SK-N-SH (cell line): ENCODE data around the gene SH3PXD2A. TPM values are rescaled to one million over a fixed set of nuclear protein-coding genes. Genes with fewer than 3 reads are reported as not detected.

Source experiments
- CTCF ChIA-PET: fragments of 300-600, 350-600 bp; formaldehyde crosslinking; extraction: SDS; loops from one replicate; lab custom pipeline; 2021; lab: Yijun Ruan, JAX
- POLR2A ChIA-PET: fragments of 350-600 bp; sonication (Branson Sonifier 250); formaldehyde crosslinking; extraction: SDS; loops from one replicate; lab custom pipeline; 2020; ENCODE audit warnings: antibody characterized with exemption, inconsistent platforms; lab: Yijun Ruan, JAX
- DNase-seq: peaks from one replicate; pipeline ENCODE4 v3.0.0; 2012
- H2AFZ ChIP-seq: fragments of 200-600 bp; sonication (generic); 2 replicates; pipeline ENCODE4 v1.8.1; 2016; ENCODE audit warnings: antibody characterized with exemption, mild to moderate bottlenecking, low read depth
- H3F3A ChIP-seq: fragments of 200-600 bp; sonication (generic); replicated peaks from 2 replicates; pipeline ENCODE3; 2016; ENCODE audit warnings: antibody characterized with exemption, mild to moderate bottlenecking; ENCODE audit not compliant: insufficient read depth
- H3K27ac ChIP-seq, 2 experiments: fragments of 200-500 bp in 1 of 2; fragments of 200-600 bp in 1 of 2; sonication (Bioruptor generic) in 1 of 2; sonication (generic), shearing (Covaris generic) in 1 of 2; 2 replicates each; pipeline versions ENCODE4 v1.5.1 to v1.6.1; 2014 to 2016; ENCODE audit warnings: low read depth in 2 of 2, inconsistent platforms in 1 of 2, low read length in 1 of 2, mild to moderate bottlenecking in 1 of 2, mixed read lengths in 1 of 2
- H3K27me3 ChIP-seq: fragments of 200-600 bp; sonication (generic), shearing (Covaris generic); 2 replicates; pipeline ENCODE4 v1.6.1; 2016; ENCODE audit warnings: mixed run types; ENCODE audit not compliant: insufficient read depth
- H3K36me3 ChIP-seq, 2 experiments: fragments of 200-500 bp in 1 of 2; fragments of 200-600 bp in 1 of 2; sonication (Bioruptor generic) in 1 of 2; sonication (generic) in 1 of 2; replicated peaks in 1 of 2; 2 replicates each; pipeline versions ENCODE3 to v1.5.1; 2014 to 2016; ENCODE audit warnings: low read length in 1 of 2, mild to moderate bottlenecking in 1 of 2; ENCODE audit not compliant: insufficient read depth in 2 of 2, control insufficient read depth in 1 of 2
- H3K4me1 ChIP-seq, 2 experiments: fragments of 200-500 bp in 1 of 2; fragments of 200-600 bp in 1 of 2; sonication (Bioruptor generic) in 1 of 2; sonication (generic), shearing (Covaris generic) in 1 of 2; 2 replicates each; pipeline versions ENCODE4 v1.5.1 to v1.6.1; 2014 to 2016; ENCODE audit warnings: low read depth in 1 of 2, low read length in 1 of 2, mixed run types in 1 of 2; ENCODE audit not compliant: insufficient read depth in 2 of 2, control insufficient read depth in 1 of 2
- H3K4me2 ChIP-seq: fragments of 200-600 bp; sonication (generic), shearing (Covaris generic); 2 replicates; pipeline ENCODE4 v1.6.1; 2017; ENCODE audit warnings: mixed run types
- H3K4me3 ChIP-seq, 2 experiments: fragments of 200-500 bp in 1 of 2; fragments of 200-600 bp in 1 of 2; sonication (Bioruptor generic) in 1 of 2; sonication (generic), shearing (Covaris generic) in 1 of 2; 2 replicates each; pipeline versions ENCODE4 v1.5.1 to v1.8.1; 2014 to 2016; ENCODE audit warnings: low read depth in 2 of 2, inconsistent platforms in 1 of 2, low read length in 1 of 2, mild to moderate bottlenecking in 1 of 2, mixed read lengths in 1 of 2, moderate library complexity in 1 of 2
- H3K79me2 ChIP-seq: fragments of 200-600 bp; sonication (generic); 2 replicates; pipeline ENCODE4 v1.8.1; 2017; ENCODE audit warnings: mild to moderate bottlenecking; ENCODE audit not compliant: insufficient read depth
- H3K9ac ChIP-seq: fragments of 200-600 bp; sonication (generic); 2 replicates; pipeline ENCODE4 v1.6.1; 2017; ENCODE audit warnings: mixed run types
- H3K9me2 ChIP-seq: fragments of 200-600 bp; sonication (generic); 2 replicates; pipeline ENCODE4 v1.6.1; 2017; ENCODE audit warnings: mixed run types
- H3K9me3 ChIP-seq: fragments of 200-600 bp; sonication (generic); 2 replicates; pipeline ENCODE4 v1.6.1; 2017; ENCODE audit warnings: mixed run types, mild to moderate bottlenecking, moderate library complexity
- H4K20me1 ChIP-seq: fragments of 200-600 bp; sonication (generic); 2 replicates; pipeline ENCODE4 v1.6.1; 2017; ENCODE audit warnings: mild to moderate bottlenecking, mixed run types; ENCODE audit not compliant: insufficient read depth
- CTCF ChIP-seq: fragments of 200-600 bp; sonication (generic); IDR thresholded peaks from 2 replicates; pipeline ENCODE4 v1.6.1; 2017; ENCODE audit warnings: antibody characterized with exemption, mild to moderate bottlenecking, moderate library complexity
- EZH2phosphoT487 ChIP-seq: fragments of 200-600 bp; sonication (generic); IDR thresholded peaks from 2 replicates; pipeline ENCODE4 v1.6.1; 2017; ENCODE audit warnings: low read depth, mixed run types, mild to moderate bottlenecking, antibody characterized with exemption, moderate library complexity, borderline replicate concordance
- FOSL2 ChIP-seq: IDR thresholded peaks from 2 replicates; pipeline ENCODE4 v1.4.0; 2012; ENCODE audit warnings: low read depth, mild to moderate bottlenecking, moderate library complexity, borderline replicate concordance
- JUND ChIP-seq: IDR thresholded peaks from 2 replicates; pipeline ENCODE4 v1.4.0; 2012
- MEF2A ChIP-seq: IDR thresholded peaks from 2 replicates; pipeline ENCODE4 v1.4.0; 2012; ENCODE audit warnings: low read depth, borderline replicate concordance
- NRF1 ChIP-seq: IDR thresholded peaks from 2 replicates; pipeline ENCODE4 v1.6.1; 2012; ENCODE audit warnings: low read depth, mild to moderate bottlenecking, low read length
- POLR2AphosphoS5 ChIP-seq: IDR thresholded peaks from 2 replicates; pipeline ENCODE4 v1.6.1; 2012; ENCODE audit warnings: low read depth, low read length
- RAD21 ChIP-seq: IDR thresholded peaks from 2 replicates; pipeline ENCODE4 v1.6.1; 2012; ENCODE audit warnings: mild to moderate bottlenecking, low read length
- REST ChIP-seq: IDR thresholded peaks from 2 replicates; pipeline ENCODE4 v1.6.1; 2012; ENCODE audit warnings: mild to moderate bottlenecking, low read depth, low read length, moderate library complexity
- RXRA ChIP-seq: IDR thresholded peaks from 2 replicates; pipeline ENCODE4 v1.4.0; 2012; ENCODE audit warnings: low read depth, mild to moderate bottlenecking, borderline replicate concordance
- SMC3 ChIP-seq: IDR thresholded peaks from 2 replicates; pipeline ENCODE4 v1.6.1; 2012; ENCODE audit warnings: low read depth, low read length, improper control_type of control experiment
- TAF1 ChIP-seq: IDR thresholded peaks from 2 replicates; pipeline ENCODE4 v1.6.1; 2012; ENCODE audit warnings: low read depth, mild to moderate bottlenecking, low read length, moderate library complexity, borderline replicate concordance
- TEAD4 ChIP-seq: IDR thresholded peaks from 2 replicates; pipeline ENCODE4 v1.4.0; 2012; ENCODE audit warnings: mild to moderate bottlenecking, borderline replicate concordance; ENCODE audit not compliant: insufficient read depth
- USF1 ChIP-seq: IDR thresholded peaks from 2 replicates; pipeline ENCODE4 v1.4.0; 2012; ENCODE audit warnings: low read depth, borderline replicate concordance
- WGBS: methylation state at CpG from one replicate; pipeline ENCODE4 v1.1.6; 2017; ENCODE audit warnings: low lambda C conversion rate; 5-methylcytosine and 5-hydroxymethylcytosine counted together
- polyA plus RNA-seq, 3 experiments: library from polyadenylated mRNA; depleted of rRNA; stranded (reverse); fragments of >200 nt; gene quantifications; 2 replicates each; pipeline ENCODE4 v1.2.3, GENCODE V29; 2012
- TF ChIP-seq, protein P1 (sequence below): fragments of 150-350 bp; IDR thresholded peaks from 2 replicates; pipeline ENCODE4 v1.6.1; 2017; ENCODE audit warnings: antibody characterized with exemption, low read length, low read depth, borderline replicate concordance
- TF ChIP-seq, protein P2 (sequence below): IDR thresholded peaks from 2 replicates; pipeline ENCODE4 v1.4.0; 2012; ENCODE audit warnings: low read depth, borderline replicate concordance

The SH3PXD2A gene
- polyA plus RNA-seq, 1 of the 3 experiments (the other 2 are of a cell fraction), result 2.5 TPM

- Histone ChIP-seq H3K4me3 (no peak overlapping the region), H3K4me1 (peaks cover 8 to 43% of the 10 kb centered on the region in 2 experiments; a peak in 3 of 4 replicates), H3K9me3 (no peaks in the 10 kb centered on the region), H3K79me2 (no peaks in the 10 kb centered on the region), H3K9ac (no peak overlapping the region), H3K36me3 (no peaks in the 10 kb centered on the region), H4K20me1 (0 out of 2 replicates have a peak, but pooled peaks cover 8% of the 10 kb centered on the region), H3K27ac (no peak overlapping the region), H3F3A (no peaks in the 10 kb centered on the region), H2AFZ (no peak overlapping the region), H3K27me3 (no peaks in the 10 kb centered on the region), H3K9me2 (no peaks in the 10 kb centered on the region), H3K4me2 (no peak overlapping the region)
- POLR2A ChIA-PET, result no interaction called here
- DNase-seq, result no peak
- 87% methylated on average over 1 of the region's 3 CpGs for WGBS
- no peak for TF ChIP-seq POLR2AphosphoS5
- TF ChIP-seq RAD21, result no peak
- no peak for TF ChIP-seq SMC3
- TF ChIP-seq, protein P1, sequence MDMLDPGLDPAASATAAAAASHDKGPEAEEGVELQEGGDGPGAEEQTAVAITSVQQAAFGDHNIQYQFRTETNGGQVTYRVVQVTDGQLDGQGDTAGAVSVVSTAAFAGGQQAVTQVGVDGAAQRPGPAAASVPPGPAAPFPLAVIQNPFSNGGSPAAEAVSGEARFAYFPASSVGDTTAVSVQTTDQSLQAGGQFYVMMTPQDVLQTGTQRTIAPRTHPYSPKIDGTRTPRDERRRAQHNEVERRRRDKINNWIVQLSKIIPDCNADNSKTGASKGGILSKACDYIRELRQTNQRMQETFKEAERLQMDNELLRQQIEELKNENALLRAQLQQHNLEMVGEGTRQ, result no peak
- no peak for TF ChIP-seq TEAD4
- CTCF ChIA-PET, result no interaction called here
These were observed 55.3 kb downstream of the SH3PXD2A start for GRCh38 chr10:103800089-103800488.

DNA sequence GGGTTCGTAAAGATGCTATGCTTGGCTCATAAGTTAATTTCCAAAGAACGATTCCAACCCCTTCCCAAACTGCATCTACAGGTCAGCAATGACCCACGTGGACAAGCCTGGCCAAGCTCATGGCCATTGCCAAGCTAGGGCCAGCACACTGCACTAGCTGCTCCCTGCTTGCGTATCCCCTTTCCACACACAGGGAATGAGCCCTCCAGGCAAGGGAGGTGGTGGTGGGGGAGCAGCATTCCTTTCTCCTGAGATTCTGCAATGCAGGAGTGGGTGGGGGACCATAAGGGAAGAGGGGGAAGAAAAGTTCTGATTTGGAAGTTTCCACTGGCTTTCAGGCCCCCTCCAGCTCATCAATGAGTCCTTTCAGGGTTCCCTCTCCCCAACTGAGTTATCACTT, 56.0 kb downstream of the SH3PXD2A start:
- H3K4me2 ChIP-seq, result no peak overlapping the region
- POLR2A ChIA-PET, result no interaction called here
- no peaks in the 10 kb centered on the region for H3K79me2 ChIP-seq
- 100% methylated on average over 4 of the region's 4 CpGs for WGBS
- peaks cover 8 to 43% of the 10 kb centered on the region in 2 experiments; a peak in 3 of 4 replicates for H3K4me1 ChIP-seq
- DNase-seq, result no peak
- H3K27ac ChIP-seq, result no peak overlapping the region
- CTCF ChIA-PET, result no interaction called here
- H3F3A ChIP-seq, result no peaks in the 10 kb centered on the region
- H2AFZ ChIP-seq, result no peak overlapping the region
- H3K9me2 ChIP-seq, result no peaks in the 10 kb centered on the region
- 0 out of 2 replicates have a peak, but pooled peaks cover 8% of the 10 kb centered on the region for H4K20me1 ChIP-seq
- no peak overlapping the region for H3K9ac ChIP-seq
- no peaks in the 10 kb centered on the region for H3K9me3 ChIP-seq
- no peaks in the 10 kb centered on the region for H3K27me3 ChIP-seq
- no peaks in the 10 kb centered on the region for H3K36me3 ChIP-seq
- H3K4me3 ChIP-seq, result no peak overlapping the region
- TF ChIP-seq CTCF, result no peak
- no peak for TF ChIP-seq EZH2phosphoT487
- no peak for TF ChIP-seq NRF1
- TF ChIP-seq USF1, result no peak
- no peak for TF ChIP-seq JUND
- no peak for TF ChIP-seq SMC3
- no peak for TF ChIP-seq TAF1
- no peak for TF ChIP-seq MEF2A
- no peak for TF ChIP-seq RXRA
- TF ChIP-seq REST, result no peak
- no peak for TF ChIP-seq FOSL2
- TF ChIP-seq, protein P2, sequence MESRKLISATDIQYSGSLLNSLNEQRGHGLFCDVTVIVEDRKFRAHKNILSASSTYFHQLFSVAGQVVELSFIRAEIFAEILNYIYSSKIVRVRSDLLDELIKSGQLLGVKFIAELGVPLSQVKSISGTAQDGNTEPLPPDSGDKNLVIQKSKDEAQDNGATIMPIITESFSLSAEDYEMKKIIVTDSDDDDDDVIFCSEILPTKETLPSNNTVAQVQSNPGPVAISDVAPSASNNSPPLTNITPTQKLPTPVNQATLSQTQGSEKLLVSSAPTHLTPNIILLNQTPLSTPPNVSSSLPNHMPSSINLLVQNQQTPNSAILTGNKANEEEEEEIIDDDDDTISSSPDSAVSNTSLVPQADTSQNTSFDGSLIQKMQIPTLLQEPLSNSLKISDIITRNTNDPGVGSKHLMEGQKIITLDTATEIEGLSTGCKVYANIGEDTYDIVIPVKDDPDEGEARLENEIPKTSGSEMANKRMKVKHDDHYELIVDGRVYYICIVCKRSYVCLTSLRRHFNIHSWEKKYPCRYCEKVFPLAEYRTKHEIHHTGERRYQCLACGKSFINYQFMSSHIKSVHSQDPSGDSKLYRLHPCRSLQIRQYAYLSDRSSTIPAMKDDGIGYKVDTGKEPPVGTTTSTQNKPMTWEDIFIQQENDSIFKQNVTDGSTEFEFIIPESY, result no peak
- TF ChIP-seq, protein P1, result no peak
